Spleen (tissue), 7 donors: Measurements from ENCODE around the gene KCNH6.

Source experiments
- POLR2A ChIP-seq, 3 donors: fragments of 450-650 bp; IDR thresholded peaks; one replicate each; pipeline ENCODE4 v1.5.1; 2017; ENCODE audit warnings: antibody characterized with exemption in 3 of 3, mild to moderate bottlenecking in 1 of 3
- POLR2AphosphoS5 ChIP-seq, 3 donors: sonication (generic); formaldehyde crosslinking; IDR thresholded peaks; one replicate each; pipeline ENCODE4 v1.5.1; 2017; ENCODE audit warnings: antibody characterized with exemption in 3 of 3
- TF ChIP-seq, protein P1 (sequence below), 11 experiments: fragments of 200-600 bp in 7 of 11; fragments of 450-650 bp in 4 of 11; sonication (generic) in 4 of 11; IDR thresholded peaks in 8 of 11; conservative IDR thresholded peaks in 3 of 11; 1 replicate in 7 of 11; 2 replicates in 4 of 11; pipeline versions ENCODE4 v1.4.0 to v1.8.0; 2016 to 2021; ENCODE audit warnings: antibody characterized with exemption in 11 of 11, inconsistent platforms in 4 of 11, mild to moderate bottlenecking in 1 of 11
- donor health status: DM: no; HTN: no; CAD: no; lungs with moderate emphysema.
- donor health status: DM: no; HTN: no; CAD: no.
- donor health status: DM: no; HTN: no; CAD: no.

DNA sequence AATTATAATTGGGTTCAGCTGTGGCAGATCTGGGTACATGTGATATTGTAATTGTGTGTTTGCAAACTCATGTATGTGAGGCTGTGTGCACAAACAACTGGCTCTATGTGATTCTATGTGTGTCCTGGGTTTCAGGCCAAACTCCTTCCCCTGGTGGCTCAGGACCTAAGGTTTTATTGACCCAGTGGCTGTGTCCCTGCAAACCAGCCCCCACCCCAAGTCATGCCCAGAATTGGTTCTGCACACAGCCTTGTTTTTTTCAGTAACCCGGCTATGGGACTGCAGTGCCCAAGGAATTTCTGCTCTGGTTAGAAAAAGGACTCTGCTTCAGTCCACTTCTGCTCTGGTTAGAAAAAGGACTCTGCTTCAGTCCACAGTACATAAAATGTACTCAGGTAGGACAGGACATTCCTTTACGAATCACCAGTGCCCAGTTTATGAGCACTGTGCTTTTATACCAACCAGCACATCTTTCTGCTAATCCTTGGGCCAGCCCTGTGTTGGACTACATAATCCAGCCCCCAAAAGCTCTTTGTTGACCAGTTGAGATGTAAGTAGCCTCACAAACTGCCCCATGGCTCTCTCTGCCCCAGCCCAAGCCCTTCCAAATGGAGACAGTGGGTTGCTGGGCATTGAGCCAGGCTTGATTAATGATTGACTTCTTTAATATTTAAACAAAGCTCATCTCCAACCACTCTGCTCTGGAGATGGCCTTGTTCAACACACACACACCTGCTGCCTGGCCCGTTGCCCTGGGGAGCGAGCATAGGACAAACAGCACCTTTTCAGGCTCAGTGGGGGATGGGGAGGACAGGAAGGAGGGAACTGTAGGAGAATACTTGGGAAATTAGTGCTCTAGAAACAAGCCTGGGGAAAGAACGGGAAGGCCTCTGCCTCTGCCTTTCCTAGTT is 2.9 kb upstream of the KCNH6 start:
- TF ChIP-seq, protein P1, sequence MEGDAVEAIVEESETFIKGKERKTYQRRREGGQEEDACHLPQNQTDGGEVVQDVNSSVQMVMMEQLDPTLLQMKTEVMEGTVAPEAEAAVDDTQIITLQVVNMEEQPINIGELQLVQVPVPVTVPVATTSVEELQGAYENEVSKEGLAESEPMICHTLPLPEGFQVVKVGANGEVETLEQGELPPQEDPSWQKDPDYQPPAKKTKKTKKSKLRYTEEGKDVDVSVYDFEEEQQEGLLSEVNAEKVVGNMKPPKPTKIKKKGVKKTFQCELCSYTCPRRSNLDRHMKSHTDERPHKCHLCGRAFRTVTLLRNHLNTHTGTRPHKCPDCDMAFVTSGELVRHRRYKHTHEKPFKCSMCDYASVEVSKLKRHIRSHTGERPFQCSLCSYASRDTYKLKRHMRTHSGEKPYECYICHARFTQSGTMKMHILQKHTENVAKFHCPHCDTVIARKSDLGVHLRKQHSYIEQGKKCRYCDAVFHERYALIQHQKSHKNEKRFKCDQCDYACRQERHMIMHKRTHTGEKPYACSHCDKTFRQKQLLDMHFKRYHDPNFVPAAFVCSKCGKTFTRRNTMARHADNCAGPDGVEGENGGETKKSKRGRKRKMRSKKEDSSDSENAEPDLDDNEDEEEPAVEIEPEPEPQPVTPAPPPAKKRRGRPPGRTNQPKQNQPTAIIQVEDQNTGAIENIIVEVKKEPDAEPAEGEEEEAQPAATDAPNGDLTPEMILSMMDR (IDR thresholded peaks at IDR 0.05 in 8 of 11, conservative IDR thresholded peaks at IDR 0.05 in 3 of 11) = no peak
- TF ChIP-seq POLR2AphosphoS5 (IDR thresholded peaks at IDR 0.05) (no peak), POLR2A (IDR thresholded peaks at IDR 0.05) (no peak)
